IMR-90 (cell line): Measurements from ENCODE around the gene PRSS1.

Experiments
- CTCF ChIP-seq: conservative IDR thresholded peaks from 2 replicates; pipeline ENCODE4 v1.5.1; 2012; ENCODE audit warnings: mild to moderate bottlenecking, low read depth, low read length, improper control_type of control experiment
- MAFK ChIP-seq: IDR thresholded peaks from 2 replicates; pipeline ENCODE4 v1.6.1; 2012; ENCODE audit warnings: low read depth, low read length, improper control_type of control experiment
- MXI1 ChIP-seq: IDR thresholded peaks from 2 replicates; pipeline ENCODE4 v1.6.1; 2012; ENCODE audit warnings: low read depth, mild to moderate bottlenecking, low read length, moderate library complexity, borderline replicate concordance
- POLR2A ChIP-seq: IDR thresholded peaks from 2 replicates; pipeline ENCODE4 v1.6.1; 2012; ENCODE audit warnings: mild to moderate bottlenecking, low read depth, low read length

DNA sequence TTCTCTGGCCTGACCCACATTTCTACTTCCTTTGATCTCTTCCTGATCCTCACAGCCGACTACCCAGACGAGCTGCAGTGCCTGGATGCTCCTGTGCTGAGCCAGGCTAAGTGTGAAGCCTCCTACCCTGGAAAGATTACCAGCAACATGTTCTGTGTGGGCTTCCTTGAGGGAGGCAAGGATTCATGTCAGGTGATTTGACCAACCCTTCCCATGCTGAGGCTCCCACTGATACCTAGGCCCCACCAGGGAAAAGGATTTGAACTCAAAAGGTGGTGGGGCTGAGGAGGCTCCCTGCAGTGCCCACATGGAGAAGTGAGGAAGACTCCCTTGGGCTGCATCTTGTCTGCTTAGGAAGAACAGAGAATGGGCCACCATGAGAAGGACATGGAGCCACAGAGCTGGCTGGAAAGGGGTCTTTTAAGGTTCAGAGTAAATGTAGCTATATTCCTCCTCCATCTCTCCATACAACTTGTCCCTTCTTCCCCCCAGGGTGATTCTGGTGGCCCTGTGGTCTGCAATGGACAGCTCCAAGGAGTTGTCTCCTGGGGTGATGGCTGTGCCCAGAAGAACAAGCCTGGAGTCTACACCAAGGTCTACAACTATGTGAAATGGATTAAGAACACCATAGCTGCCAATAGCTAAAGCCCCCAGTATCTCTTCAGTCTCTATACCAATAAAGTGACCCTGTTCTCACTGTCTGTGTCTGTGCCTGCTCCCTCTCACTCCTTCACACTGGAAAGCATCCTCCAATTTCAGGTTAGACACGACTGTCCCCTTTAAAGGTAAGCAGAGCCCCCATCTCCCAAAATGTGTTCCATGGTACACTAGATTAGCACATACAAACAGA, 3.3 kb downstream of the PRSS1 start:
- TF ChIP-seq CTCF (no peak), MAFK (no peak), MXI1 (no peak), POLR2A (no peak)
